ENCODE data around the gene FBXL2.

DNA sequence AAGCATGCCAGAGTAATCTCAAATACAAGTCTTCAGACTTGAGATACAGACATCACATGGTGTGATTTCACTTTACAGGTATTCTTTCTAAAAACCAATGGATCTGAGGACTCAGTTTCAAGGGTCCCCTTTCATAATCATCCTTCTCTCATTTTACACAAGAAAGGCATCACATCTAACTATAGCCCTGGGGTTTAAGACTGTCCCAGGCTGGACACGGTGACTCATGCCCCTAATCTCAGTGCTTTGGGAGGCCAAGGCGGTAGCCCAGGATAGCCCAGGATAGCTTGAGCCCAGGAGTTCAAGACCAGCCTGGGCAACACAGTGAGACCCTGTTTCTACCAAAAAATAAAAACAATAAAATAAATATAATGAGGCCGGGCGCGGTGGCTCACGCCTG is 126.5 kb downstream of the FBXL2 start:
- TF ChIP-seq RCOR1 (IDR thresholded peaks at IDR 0.05; ENCODE audit: low read depth, low read length) = no peak
- TF ChIP-seq, protein P1, sequence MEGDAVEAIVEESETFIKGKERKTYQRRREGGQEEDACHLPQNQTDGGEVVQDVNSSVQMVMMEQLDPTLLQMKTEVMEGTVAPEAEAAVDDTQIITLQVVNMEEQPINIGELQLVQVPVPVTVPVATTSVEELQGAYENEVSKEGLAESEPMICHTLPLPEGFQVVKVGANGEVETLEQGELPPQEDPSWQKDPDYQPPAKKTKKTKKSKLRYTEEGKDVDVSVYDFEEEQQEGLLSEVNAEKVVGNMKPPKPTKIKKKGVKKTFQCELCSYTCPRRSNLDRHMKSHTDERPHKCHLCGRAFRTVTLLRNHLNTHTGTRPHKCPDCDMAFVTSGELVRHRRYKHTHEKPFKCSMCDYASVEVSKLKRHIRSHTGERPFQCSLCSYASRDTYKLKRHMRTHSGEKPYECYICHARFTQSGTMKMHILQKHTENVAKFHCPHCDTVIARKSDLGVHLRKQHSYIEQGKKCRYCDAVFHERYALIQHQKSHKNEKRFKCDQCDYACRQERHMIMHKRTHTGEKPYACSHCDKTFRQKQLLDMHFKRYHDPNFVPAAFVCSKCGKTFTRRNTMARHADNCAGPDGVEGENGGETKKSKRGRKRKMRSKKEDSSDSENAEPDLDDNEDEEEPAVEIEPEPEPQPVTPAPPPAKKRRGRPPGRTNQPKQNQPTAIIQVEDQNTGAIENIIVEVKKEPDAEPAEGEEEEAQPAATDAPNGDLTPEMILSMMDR (IDR thresholded peaks at IDR 0.05) = no peak
- no peak for TF ChIP-seq POLR2A (IDR thresholded peaks at IDR 0.05; ENCODE audit: low read length)
- TF ChIP-seq NR3C1 (IDR thresholded peaks at IDR 0.05) = no peak
- no peak for TF ChIP-seq RFX5 (IDR thresholded peaks at IDR 0.05)
- TF ChIP-seq CHD2 (IDR thresholded peaks at IDR 0.05; ENCODE audit: low read length, partially characterized antibody) = no peak
- TF ChIP-seq KDM1A (IDR thresholded peaks at IDR 0.05; ENCODE audit: low read depth) = no peak
- TF ChIP-seq SMC3 (IDR thresholded peaks at IDR 0.05) = no peak
- TF ChIP-seq, protein P2, sequence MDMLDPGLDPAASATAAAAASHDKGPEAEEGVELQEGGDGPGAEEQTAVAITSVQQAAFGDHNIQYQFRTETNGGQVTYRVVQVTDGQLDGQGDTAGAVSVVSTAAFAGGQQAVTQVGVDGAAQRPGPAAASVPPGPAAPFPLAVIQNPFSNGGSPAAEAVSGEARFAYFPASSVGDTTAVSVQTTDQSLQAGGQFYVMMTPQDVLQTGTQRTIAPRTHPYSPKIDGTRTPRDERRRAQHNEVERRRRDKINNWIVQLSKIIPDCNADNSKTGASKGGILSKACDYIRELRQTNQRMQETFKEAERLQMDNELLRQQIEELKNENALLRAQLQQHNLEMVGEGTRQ (IDR thresholded peaks at IDR 0.05) = no peak
- TF ChIP-seq EP300 (IDR thresholded peaks at IDR 0.05) = no peak
- TF ChIP-seq CEBPB (IDR thresholded peaks at IDR 0.05) = no peak
- no peak for TF ChIP-seq POLR2AphosphoS2 (conservative IDR thresholded peaks at IDR 0.05; ENCODE audit: low read length)
- TF ChIP-seq MYC (IDR thresholded peaks at IDR 0.05; ENCODE audit: borderline replicate concordance, low read length) = no peak
- TF ChIP-seq, protein P3, sequence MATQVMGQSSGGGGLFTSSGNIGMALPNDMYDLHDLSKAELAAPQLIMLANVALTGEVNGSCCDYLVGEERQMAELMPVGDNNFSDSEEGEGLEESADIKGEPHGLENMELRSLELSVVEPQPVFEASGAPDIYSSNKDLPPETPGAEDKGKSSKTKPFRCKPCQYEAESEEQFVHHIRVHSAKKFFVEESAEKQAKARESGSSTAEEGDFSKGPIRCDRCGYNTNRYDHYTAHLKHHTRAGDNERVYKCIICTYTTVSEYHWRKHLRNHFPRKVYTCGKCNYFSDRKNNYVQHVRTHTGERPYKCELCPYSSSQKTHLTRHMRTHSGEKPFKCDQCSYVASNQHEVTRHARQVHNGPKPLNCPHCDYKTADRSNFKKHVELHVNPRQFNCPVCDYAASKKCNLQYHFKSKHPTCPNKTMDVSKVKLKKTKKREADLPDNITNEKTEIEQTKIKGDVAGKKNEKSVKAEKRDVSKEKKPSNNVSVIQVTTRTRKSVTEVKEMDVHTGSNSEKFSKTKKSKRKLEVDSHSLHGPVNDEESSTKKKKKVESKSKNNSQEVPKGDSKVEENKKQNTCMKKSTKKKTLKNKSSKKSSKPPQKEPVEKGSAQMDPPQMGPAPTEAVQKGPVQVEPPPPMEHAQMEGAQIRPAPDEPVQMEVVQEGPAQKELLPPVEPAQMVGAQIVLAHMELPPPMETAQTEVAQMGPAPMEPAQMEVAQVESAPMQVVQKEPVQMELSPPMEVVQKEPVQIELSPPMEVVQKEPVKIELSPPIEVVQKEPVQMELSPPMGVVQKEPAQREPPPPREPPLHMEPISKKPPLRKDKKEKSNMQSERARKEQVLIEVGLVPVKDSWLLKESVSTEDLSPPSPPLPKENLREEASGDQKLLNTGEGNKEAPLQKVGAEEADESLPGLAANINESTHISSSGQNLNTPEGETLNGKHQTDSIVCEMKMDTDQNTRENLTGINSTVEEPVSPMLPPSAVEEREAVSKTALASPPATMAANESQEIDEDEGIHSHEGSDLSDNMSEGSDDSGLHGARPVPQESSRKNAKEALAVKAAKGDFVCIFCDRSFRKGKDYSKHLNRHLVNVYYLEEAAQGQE (IDR thresholded peaks at IDR 0.05) = no peak
